Measurements from ENCODE around the gene ZC3H12C.

ZC3H12C gene

DNA sequence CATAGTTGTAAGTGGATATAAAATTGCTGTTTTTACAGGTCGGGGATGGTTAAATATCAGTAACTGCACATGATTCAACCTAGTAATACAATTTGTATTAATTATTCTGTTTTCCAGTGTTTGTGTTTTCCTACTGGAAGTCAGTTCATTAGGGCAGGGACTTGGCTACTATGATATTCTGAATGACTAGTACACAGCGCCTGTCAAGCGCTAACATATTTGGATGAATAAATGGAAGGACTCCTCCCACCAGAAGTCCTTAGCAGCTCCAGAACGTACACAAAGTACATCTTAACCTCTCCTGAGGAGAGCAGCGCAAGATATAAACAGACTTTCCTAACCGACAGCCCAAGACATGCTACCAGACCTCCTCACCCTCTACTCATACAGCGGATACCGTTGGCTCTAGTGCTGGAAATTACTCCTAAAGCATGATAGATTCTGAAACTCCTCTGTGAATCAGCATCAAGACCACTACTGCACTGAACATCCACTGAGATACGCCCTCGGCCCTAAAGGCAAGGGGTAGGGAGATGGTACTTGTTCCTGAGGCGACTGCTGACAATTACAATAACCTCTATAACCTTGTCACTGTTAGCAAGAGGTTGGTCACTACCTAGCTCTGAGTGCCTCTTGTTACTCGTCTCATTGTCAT lies 124.2 kb downstream of the ZC3H12C start:
- TF ChIP-seq YY1 (IDR thresholded peaks at IDR 0.05; ENCODE audit: insufficient read depth, insufficient read length) = no peak
- TF ChIP-seq SUZ12 (IDR thresholded peaks at IDR 0.05; ENCODE audit: extremely low read depth, insufficient read depth, insufficient read length) = no peak
- TF ChIP-seq ZNF274 (IDR thresholded peaks at IDR 0.05; ENCODE audit: low read depth, low read length) = no peak
- DNase-seq (ENCODE audit: low read depth, low spot score) = no peak
- no peaks in the 10 kb centered on the region for H3K27me3 ChIP-seq (ENCODE audit: insufficient read depth, insufficient read length)

DNA sequence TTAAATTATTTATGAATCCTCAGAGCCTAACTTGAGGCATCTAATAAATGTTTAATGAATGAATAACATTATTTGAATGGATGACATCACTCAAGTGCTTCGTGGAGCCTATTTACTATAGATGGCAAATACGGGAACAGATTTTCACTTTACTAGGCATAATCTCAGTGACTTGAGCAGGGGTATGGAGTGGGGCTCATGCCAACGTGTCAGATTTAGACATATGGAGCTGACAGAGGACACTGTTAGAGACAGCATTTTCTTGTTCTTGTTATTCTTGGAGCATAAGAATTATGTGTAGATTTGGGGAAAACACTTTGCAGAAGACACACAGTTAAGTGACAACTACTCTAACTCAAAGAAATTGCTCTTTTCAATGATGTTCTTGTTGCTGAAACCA lies 124.7 kb downstream of the ZC3H12C start:
- DNase-seq (ENCODE audit: low read depth, low spot score) = no peak
- Histone ChIP-seq H3K4me1 (ENCODE audit: insufficient read depth, insufficient read length) (no peaks in the 10 kb centered on the region), H3K9ac (ENCODE audit: insufficient read length, low read depth) (no peak overlapping the region), H3K36me3 (ENCODE audit: insufficient read depth, insufficient read length, low read length) (no peaks in the 10 kb centered on the region), H3K9me3 (ENCODE audit: insufficient read depth, low read length) (no peaks in the 10 kb centered on the region), H3K27me3 (ENCODE audit: insufficient read depth, insufficient read length) (no peaks in the 10 kb centered on the region), H3K4me3 (ENCODE audit: insufficient read length, low read depth) (no peak overlapping the region)
- no peak for TF ChIP-seq ZNF274 (IDR thresholded peaks at IDR 0.05; ENCODE audit: low read depth, low read length)
- TF ChIP-seq YY1 (IDR thresholded peaks at IDR 0.05; ENCODE audit: insufficient read depth, insufficient read length) = no peak
- TF ChIP-seq SUZ12 (IDR thresholded peaks at IDR 0.05; ENCODE audit: extremely low read depth, insufficient read depth, insufficient read length) = no peak

More for the DNA sequence above, 124.2 kb downstream of the ZC3H12C start:
- H3K4me3 ChIP-seq (ENCODE audit: insufficient read length, low read depth) = no peak overlapping the region
- no peaks in the 10 kb centered on the region for H3K36me3 ChIP-seq (ENCODE audit: insufficient read depth, insufficient read length, low read length)
- no peak overlapping the region for H3K9ac ChIP-seq (ENCODE audit: insufficient read length, low read depth)
- no peaks in the 10 kb centered on the region for H3K4me1 ChIP-seq (ENCODE audit: insufficient read depth, insufficient read length)
- no peaks in the 10 kb centered on the region for H3K9me3 ChIP-seq (ENCODE audit: insufficient read depth, low read length)

DNA sequence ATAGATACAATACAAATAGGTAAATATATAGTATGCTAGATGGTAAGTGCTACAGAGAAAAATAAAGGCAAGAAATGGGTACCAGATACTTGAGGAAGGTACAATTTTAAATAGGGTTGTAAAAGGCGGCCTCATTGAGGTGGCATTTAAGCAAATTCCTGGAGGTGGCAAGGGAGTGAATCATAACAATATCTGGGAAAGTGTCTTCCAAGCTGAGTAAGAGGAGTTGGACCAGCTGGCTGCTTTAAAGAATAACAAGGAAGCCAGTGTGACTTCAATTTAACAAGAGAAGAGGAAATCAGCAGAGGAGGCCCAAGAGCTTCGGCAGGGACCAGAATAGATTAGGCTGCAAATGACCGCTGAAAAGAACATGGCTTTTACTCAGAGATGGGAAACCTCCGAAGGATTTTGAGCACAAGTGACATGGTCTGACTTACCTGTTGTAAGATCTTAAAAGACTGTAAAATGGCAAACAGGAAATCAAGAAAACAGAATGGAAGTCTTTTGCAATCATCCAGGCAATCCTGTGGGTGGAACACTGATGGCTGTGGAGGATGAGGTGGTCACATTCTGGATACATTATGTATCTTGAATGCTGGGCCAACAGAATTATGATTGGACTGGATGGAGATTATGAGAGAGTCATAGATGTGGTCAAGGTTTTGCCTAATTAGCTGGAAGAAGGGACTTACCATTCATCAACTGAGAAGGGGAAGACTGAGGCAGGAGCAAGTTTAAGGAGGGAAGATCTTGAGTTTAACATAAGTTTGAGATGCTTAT lies 126.0 kb downstream of the ZC3H12C start:
- no peak for DNase-seq (ENCODE audit: low read depth, low spot score)
- H3K9me3 ChIP-seq (ENCODE audit: insufficient read depth, low read length) = no peaks in the 10 kb centered on the region
- TF ChIP-seq ZNF274 (IDR thresholded peaks at IDR 0.05; ENCODE audit: low read depth, low read length) (no peak), YY1 (IDR thresholded peaks at IDR 0.05; ENCODE audit: insufficient read depth, insufficient read length) (no peak), SUZ12 (IDR thresholded peaks at IDR 0.05; ENCODE audit: extremely low read depth, insufficient read depth, insufficient read length) (no peak)

More for the DNA sequence above, 126.0 kb downstream of the ZC3H12C start:
- H3K4me1 ChIP-seq (ENCODE audit: insufficient read depth, insufficient read length) = no peaks in the 10 kb centered on the region
- H3K4me3 ChIP-seq (ENCODE audit: insufficient read length, low read depth) = no peak overlapping the region
- no peaks in the 10 kb centered on the region for H3K27me3 ChIP-seq (ENCODE audit: insufficient read depth, insufficient read length)
- no peaks in the 10 kb centered on the region for H3K36me3 ChIP-seq (ENCODE audit: insufficient read depth, insufficient read length, low read length)
- no peak overlapping the region for H3K9ac ChIP-seq (ENCODE audit: insufficient read length, low read depth)

Data from NT2/D1 (cell line).